GM21515 (cell line): Measurements from ENCODE around the gene SLC35F2.
"Not testable (repeated sequence)": the region's sequence is repeated elsewhere in the genome, so short reads cannot be mapped to it uniquely, and the experiment has no call there.

Experiments
- ATAC-seq: cut with Tn5 transposase; IDR thresholded peaks from one replicate; pipeline ENCODE4 v1.9.1; 2021; ENCODE audit not compliant: unreplicated experiment

The SLC35F2 gene

GRCh38 chr11:107791343-107792048 lies 67.1 kb downstream of the SLC35F2 start:
- ATAC-seq: no peak

- ATAC-seq: no peak
These were observed 68.8 kb downstream of the SLC35F2 start for GRCh38 chr11:107789767-107790166.

DNA sequence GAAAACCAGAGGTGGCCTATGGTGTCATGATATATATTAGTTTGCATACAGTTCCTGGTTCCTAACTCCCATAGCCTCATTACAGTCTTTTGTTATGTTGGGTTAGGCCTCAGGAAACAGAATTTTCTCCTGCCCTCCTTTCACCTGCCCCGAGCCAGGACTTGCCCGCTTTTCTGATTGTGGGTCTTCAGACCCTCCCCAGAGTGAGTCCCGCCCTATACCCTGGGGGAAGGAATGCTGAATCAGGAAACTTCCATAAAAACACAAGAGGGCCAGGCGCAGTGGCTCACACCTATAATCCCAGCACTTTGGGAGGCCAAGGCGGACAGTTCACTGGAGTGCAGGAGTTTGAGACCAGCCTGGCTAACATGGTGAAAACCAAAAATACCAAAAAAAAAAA lies 70.9 kb downstream of the SLC35F2 start:
- ATAC-seq: no peak

DNA sequence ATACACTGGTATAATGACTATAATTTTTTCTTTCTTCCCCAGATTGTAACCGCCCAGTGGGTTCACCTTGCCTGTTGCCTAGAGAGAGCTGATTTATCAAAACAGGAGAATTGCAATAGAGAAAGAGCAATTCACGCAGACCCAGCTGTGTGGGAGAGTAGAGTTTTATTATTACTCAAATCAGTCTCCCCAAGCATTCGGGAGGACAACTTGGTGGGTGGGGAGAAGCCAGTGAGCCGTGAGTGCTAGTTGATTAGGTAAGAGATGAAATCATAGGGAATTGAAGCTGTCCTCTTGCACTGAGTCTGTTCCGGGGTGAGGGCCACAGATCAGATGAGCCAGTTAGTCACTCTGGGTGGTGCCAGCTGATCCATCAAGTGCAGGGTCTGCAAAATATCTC lies 73.2 kb downstream of the SLC35F2 start:
- ATAC-seq: no peak

DNA sequence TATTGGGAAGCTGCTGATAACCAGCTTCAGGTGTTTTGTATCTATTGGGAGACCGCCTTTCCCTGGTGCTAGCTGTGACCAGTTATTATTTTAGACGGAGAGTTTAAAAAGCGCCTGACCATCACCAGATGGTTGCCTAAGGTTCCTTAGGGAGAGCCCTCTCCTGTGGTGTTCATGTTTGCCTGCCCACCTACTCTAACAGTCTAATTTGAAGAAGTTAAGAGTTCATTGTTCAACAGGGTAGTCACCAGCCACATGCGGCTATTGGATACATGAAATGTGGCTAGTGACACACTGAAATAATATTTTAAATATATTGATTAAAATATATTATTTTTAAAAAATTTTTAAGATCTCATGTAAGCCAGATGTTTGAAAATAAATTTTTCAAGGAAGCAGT lies 75.5 kb downstream of the SLC35F2 start:
- ATAC-seq: no peak

GRCh38 chr11:107780775-107781174 lies 77.8 kb downstream of the SLC35F2 start:
- peak; percentile 45 for ATAC-seq

DNA sequence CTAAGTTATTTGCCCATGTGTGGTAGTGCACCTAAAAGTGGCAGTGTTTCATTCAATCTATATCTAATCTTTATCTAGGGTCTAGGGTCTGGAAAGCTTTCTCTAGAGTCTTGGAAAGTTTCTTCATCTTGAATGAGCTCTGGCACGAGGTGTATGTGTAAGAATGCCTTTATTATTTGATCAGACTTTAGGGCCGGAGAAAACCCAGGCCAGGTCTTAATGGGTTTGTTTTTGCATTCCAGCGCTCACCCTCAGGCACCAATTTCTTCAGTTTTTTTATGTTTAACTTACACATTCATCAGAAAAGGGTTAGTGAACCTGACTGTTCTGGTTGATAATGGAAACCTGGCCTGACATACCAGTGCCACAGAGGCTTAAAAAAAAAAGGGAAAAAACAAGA lies 78.5 kb downstream of the SLC35F2 start:
- no peak for ATAC-seq

DNA sequence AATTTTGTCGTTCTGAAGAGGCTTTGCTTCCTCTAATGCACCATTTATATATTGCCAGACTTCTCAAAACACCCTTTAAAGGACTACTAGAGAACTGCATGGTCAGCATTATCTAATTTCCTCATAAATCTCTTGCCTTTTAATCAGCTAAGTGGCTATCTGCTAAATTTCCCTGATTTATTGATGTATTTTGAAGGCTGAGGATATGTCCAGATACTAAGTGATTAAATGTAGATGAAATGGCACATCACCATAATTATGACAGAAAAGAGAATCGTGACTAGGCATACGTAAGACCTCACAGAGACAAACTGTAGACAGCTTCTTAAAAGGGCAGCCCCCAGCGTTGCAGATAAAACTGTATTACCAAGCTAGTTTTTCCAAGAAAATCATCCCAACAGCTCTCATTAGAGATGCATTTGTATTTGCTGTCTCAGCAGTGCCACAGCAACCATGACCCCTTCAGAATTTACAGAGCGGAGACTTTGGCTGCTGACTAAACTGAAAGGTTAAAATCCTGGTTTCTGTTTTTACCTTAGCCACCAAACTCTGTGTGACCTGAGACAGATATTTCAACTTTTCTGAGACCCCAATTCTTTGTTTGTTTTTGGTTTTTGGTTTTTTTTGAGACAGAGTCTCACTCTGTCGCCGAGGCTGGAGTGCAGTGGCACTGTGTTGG lies 79.6 kb downstream of the SLC35F2 start:
- ATAC-seq: no peak

GRCh38 chr11:107777110-107777509 lies 81.5 kb downstream of the SLC35F2 start:
- peak; percentile 72 for ATAC-seq

DNA sequence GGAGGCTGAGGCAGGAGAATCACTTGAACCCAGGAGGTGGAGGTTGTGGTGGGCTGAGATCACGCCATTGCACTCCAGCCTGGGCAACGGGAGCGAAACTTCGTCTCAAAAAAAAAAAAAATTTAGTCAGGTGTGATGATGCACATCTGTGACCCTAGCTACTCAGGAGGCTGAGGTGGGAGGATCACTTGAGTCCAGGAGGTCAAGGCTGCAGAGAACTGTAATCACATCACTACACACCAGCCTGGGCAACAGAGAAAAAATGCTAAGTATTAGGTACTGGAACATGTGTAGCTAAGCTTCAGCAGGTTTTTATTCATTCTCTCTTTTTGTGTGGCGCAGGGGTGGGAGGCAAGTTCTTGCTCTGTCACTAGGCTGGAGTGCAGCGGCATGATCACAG lies 82.5 kb downstream of the SLC35F2 start:
- ATAC-seq: no peak

- ATAC-seq: no peak
These were observed 88.0 kb downstream of the SLC35F2 start for GRCh38 chr11:107770551-107770951.

GRCh38 chr11:107769189-107769588 lies 89.4 kb downstream of the SLC35F2 start:
- ATAC-seq: no peak

- not testable (repeated sequence) for ATAC-seq
These were observed 99.8 kb downstream of the SLC35F2 start for GRCh38 chr11:107758719-107759355.

DNA sequence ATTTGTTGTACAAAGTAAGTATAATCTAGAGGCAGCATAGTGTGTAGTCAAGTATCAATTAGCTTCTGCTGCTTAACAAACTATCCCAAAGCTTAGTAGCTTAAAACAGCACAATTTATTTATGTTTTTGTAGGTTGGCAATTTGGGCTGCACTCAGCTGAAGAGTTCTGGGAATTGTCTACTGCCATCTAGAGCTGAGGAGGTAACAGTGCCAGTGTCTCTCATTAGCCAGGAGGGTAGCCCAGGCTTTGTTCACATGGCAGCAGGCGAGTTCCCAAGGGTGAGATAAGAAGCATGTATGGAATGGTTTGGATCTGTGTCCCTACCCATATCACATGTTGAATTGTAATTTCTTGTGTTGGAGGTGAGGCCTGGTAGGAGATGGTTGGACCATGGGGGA lies 100.9 kb downstream of the SLC35F2 start:
- no peak for ATAC-seq

DNA sequence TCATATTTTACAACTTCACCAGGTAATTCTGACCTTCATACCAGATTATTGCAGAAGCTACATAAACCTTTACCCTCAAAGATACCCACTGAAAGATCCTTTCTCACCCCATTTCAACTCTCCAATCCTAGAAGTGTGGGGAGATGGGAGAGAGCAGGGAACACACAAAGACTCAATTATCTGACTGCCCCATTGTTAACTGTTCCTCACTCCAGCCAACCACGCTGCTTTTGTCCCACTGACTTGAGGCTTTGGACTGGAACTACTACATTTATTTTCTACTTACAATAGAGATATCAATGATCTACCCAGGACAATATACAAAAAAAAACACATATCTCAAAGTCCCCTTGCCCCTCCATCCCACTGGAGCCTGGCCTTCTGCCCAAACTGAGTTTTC lies 102.0 kb downstream of the SLC35F2 start:
- no peak for ATAC-seq

- ATAC-seq: no peak
These were observed 105.4 kb downstream of the SLC35F2 start for GRCh38 chr11:107752949-107753822.

GRCh38 chr11:107752508-107752907 lies 106.1 kb downstream of the SLC35F2 start:
- no peak for ATAC-seq

- ATAC-seq: no peak
These were observed 107.5 kb downstream of the SLC35F2 start for GRCh38 chr11:107751082-107751481.

- no peak for ATAC-seq
These were observed 108.3 kb downstream of the SLC35F2 start for GRCh38 chr11:107750313-107750712.

- no peak for ATAC-seq
These were observed 111.0 kb downstream of the SLC35F2 start for GRCh38 chr11:107747622-107748021.

- ATAC-seq: no peak
These were observed 113.9 kb downstream of the SLC35F2 start for GRCh38 chr11:107744736-107745135.
